ENCODE measurements around the gene ARHGEF17. TPM values are rescaled to one million over a fixed set of nuclear protein-coding genes. Genes with fewer than 3 reads are reported as not detected.
"Not testable (repeated sequence)": the region's sequence is repeated elsewhere in the genome, so short reads cannot be mapped to it uniquely, and the experiment has no call there.

Gene ARHGEF17
- total and polyA plus RNA-seq, 5 experiments from 2014 or later, result 0.19 TPM; not detected in 4

GRCh38 chr11:73267906-73268540, 40.1 kb upstream of the ARHGEF17 start:
- Mint-ChIP-seq H3K9me3 (no peaks in the 10 kb centered on the region), H3K27me3 (peaks cover 10 to 44% (median 26%) of the 10 kb centered on the region in 5 donors), H3K27ac (no peak overlapping the region), H3K4me3 (no peak overlapping the region), H3K4me1 (peaks cover 0 to 5% (median 1%) of the 10 kb centered on the region in 4 donors), H3K36me3 (no peaks in the 10 kb centered on the region)
- no peak for ATAC-seq
- no peak for DNase-seq
- POLR2A ChIA-PET, result no interaction called here

GRCh38 chr11:73268671-73269271, 39.3 kb upstream of the ARHGEF17 start:
- no peaks in the 10 kb centered on the region for H3K36me3 Mint-ChIP-seq
- no peak overlapping the region for H3K27ac Mint-ChIP-seq
- no peak for ATAC-seq
- H3K4me3 Mint-ChIP-seq, result no peak overlapping the region
- H3K9me3 Mint-ChIP-seq, result no peaks in the 10 kb centered on the region
- no peak for DNase-seq
- H3K27me3 Mint-ChIP-seq, result peaks cover 6 to 36% (median 21%) of the 10 kb centered on the region in 5 donors
- POLR2A ChIA-PET, result no interaction called here
- H3K4me1 Mint-ChIP-seq, result peaks cover 0 to 5% (median 1%) of the 10 kb centered on the region in 4 donors

GRCh38 chr11:73269459-73270015, 38.5 kb upstream of the ARHGEF17 start:
- no peaks in the 10 kb centered on the region for H3K9me3 Mint-ChIP-seq
- no peak overlapping the region for H3K4me3 Mint-ChIP-seq
- peak overlapping the region in 1 of 10 donors; percentile 63 for H3K27ac Mint-ChIP-seq
- H3K27me3 Mint-ChIP-seq, result peaks cover 6 to 29% (median 20%) of the 10 kb centered on the region in 5 donors
- no peaks in the 10 kb centered on the region for H3K36me3 Mint-ChIP-seq
- no peak for ATAC-seq
- POLR2A ChIA-PET, result no interaction called here
- H3K4me1 Mint-ChIP-seq, result peaks cover 0 to 5% (median 1%) of the 10 kb centered on the region in 4 donors
- DNase-seq, result no peak

- peaks cover 0 to 5% (median 0%) of the 10 kb centered on the region in 4 donors for H3K4me1 Mint-ChIP-seq
- POLR2A ChIA-PET, result no interaction called here
- H3K27ac Mint-ChIP-seq, result peak overlapping the region in 1 of 10 donors; percentile 63
- no peak overlapping the region for H3K4me3 Mint-ChIP-seq
- H3K36me3 Mint-ChIP-seq, result no peaks in the 10 kb centered on the region
- DNase-seq (no peak), ATAC-seq (no peak)
- H3K9me3 Mint-ChIP-seq, result no peaks in the 10 kb centered on the region
- peaks cover 1 to 22% (median 14%) of the 10 kb centered on the region in 5 donors for H3K27me3 Mint-ChIP-seq
Observed at GRCh38 chr11:73270016-73270854, 37.8 kb upstream of the ARHGEF17 start.

- H3K27ac Mint-ChIP-seq, result no peak overlapping the region
- DNase-seq, result no peak
- peaks cover 0 to 5% (median 0%) of the 10 kb centered on the region in 4 donors for H3K4me1 Mint-ChIP-seq
- H3K27me3 Mint-ChIP-seq, result peaks cover 0 to 15% (median 11%) of the 10 kb centered on the region in 5 donors
- H3K9me3 Mint-ChIP-seq, result no peaks in the 10 kb centered on the region
- no peaks in the 10 kb centered on the region for H3K36me3 Mint-ChIP-seq
- ATAC-seq, result no peak
- H3K4me3 Mint-ChIP-seq, result no peak overlapping the region
- POLR2A ChIA-PET, result no interaction called here
Observed at GRCh38 chr11:73270855-73271477, 37.1 kb upstream of the ARHGEF17 start.

- H3K9me3 Mint-ChIP-seq, H3K4me3 Mint-ChIP-seq, H3K36me3 Mint-ChIP-seq, H3K27ac Mint-ChIP-seq, POLR2A ChIA-PET, DNase-seq, H3K27me3 Mint-ChIP-seq, ATAC-seq, H3K4me1 Mint-ChIP-seq: not testable (repeated sequence)
Observed at GRCh38 chr11:73271478-73271865, 36.6 kb upstream of the ARHGEF17 start.

GRCh38 chr11:73271936-73272679, 36.0 kb upstream of the ARHGEF17 start, which contains the start of gene P2RY6:
P2RY6 (plus strand) TSS chr11:73272338; CDS start chr11:73296519, 24,181 bp downstream.
- peaks cover 0 to 8% (median 5%) of the 10 kb centered on the region in 5 donors for H3K27me3 Mint-ChIP-seq
- no peak within 1 kb of the TSS for H3K27ac Mint-ChIP-seq
- no peak for ATAC-seq
- no peaks in the 10 kb centered on the region for H3K36me3 Mint-ChIP-seq
- POLR2A ChIA-PET, result no interaction called here
- no peaks in the 10 kb centered on the region for H3K9me3 Mint-ChIP-seq
- H3K4me3 Mint-ChIP-seq, result no peak within 1 kb of the TSS
- no peak for DNase-seq
- peaks cover 0 to 5% (median 0%) of the 10 kb centered on the region in 4 donors for H3K4me1 Mint-ChIP-seq

- DNase-seq (no peak), ATAC-seq (no peak)
- H3K4me3 Mint-ChIP-seq, result no peak overlapping the region
- no peaks in the 10 kb centered on the region for H3K9me3 Mint-ChIP-seq
- no peaks in the 10 kb centered on the region for H3K36me3 Mint-ChIP-seq
- POLR2A ChIA-PET, result no interaction called here
- H3K4me1 Mint-ChIP-seq, result peaks cover 0 to 5% (median 0%) of the 10 kb centered on the region in 4 donors
- no peak overlapping the region for H3K27ac Mint-ChIP-seq
- peaks cover 0 to 8% (median 5%) of the 10 kb centered on the region in 5 donors for H3K27me3 Mint-ChIP-seq
Observed at GRCh38 chr11:73272680-73273038, 35.4 kb upstream of the ARHGEF17 start.

- DNase-seq, result no peak
- no peaks in the 10 kb centered on the region for H3K36me3 Mint-ChIP-seq
- peaks cover 0 to 8% (median 5%) of the 10 kb centered on the region in 5 donors for H3K27me3 Mint-ChIP-seq
- no peak for ATAC-seq
- H3K4me3 Mint-ChIP-seq, result peak overlapping the region in 1 of 10 donors; percentile 28
- H3K9me3 Mint-ChIP-seq, result no peaks in the 10 kb centered on the region
- no peak overlapping the region for H3K27ac Mint-ChIP-seq
- peaks cover 0 to 5% (median 0%) of the 10 kb centered on the region in 4 donors for H3K4me1 Mint-ChIP-seq
- POLR2A ChIA-PET, result no interaction called here
Observed at GRCh38 chr11:73273222-73273895, 34.7 kb upstream of the ARHGEF17 start.

GRCh38 chr11:73274191-73274590, 33.9 kb upstream of the ARHGEF17 start:
- H3K4me1 Mint-ChIP-seq, H3K36me3 Mint-ChIP-seq, H3K27ac Mint-ChIP-seq, H3K4me3 Mint-ChIP-seq, DNase-seq, ATAC-seq, H3K9me3 Mint-ChIP-seq, POLR2A ChIA-PET, H3K27me3 Mint-ChIP-seq: not testable (repeated sequence)

GRCh38 chr11:73274722-73275380, 33.2 kb upstream of the ARHGEF17 start:
- Mint-ChIP-seq H3K27me3 (peaks cover 0 to 3% (median 2%) of the 10 kb centered on the region in 5 donors), H3K27ac (no peak overlapping the region), H3K9me3 (no peaks in the 10 kb centered on the region), H3K4me3 (no peak overlapping the region), H3K4me1 (peaks cover 0 to 3% (median 0%) of the 10 kb centered on the region in 4 donors), H3K36me3 (no peaks in the 10 kb centered on the region)
- POLR2A ChIA-PET, result no interaction called here
- ATAC-seq, result no peak
- DNase-seq, result no peak

Data from naive thymus-derived CD8-positive, alpha-beta T cell (primary cell).